Left cardiac atrium (tissue), 4 donors: ENCODE data around the gene RHEB. TPM values are rescaled to one million over a fixed set of nuclear protein-coding genes. Genes with fewer than 3 reads are reported as not detected.

Source experiments
- ATAC-seq, 2 donors: fragments of 200-7000 bp; cut with Tn5 transposase; one replicate each; pipeline ENCODE4 v1.9.1; 2020; ENCODE audit warnings: mild to moderate bottlenecking in 2 of 2, moderate library complexity in 2 of 2
- DNase-seq: peaks from one replicate; pipeline ENCODE4 v3.0.0-alpha.2; 2020
- intact Hi-C, 2 donors: fragments of 100-400 bp; cut with DNase I; formaldehyde crosslinking; loops; one replicate each; pipeline versions ENCODE4 v1.14.1 to v1.15.1; 2022 to 2023
- microRNA-seq, 2 donors: library from miRNA; unstranded; fragments of <30 nt; microRNA quantifications; one replicate each; pipeline ENCODE4 v1.2.0, GENCODE V29; 2020
- total RNA-seq, 2 donors: library from RNA; stranded (reverse); fragmentation: NEBNext Ultra II Directional; extraction: Animal tissue kit (Norgen Biotek cat#: 25700); gene quantifications; one replicate each; pipeline ENCODE4 v1.2.1, GENCODE V29; 2021
- donor health status: DM: no; HTN: yes; CAD: no.
- donor health status: DM: no; HTN: yes; CAD: no; lungs with severe emphysema.
- donor health status: DM: yes; HTN: yes; CAD: no.
- donor health status: Dilated cardiomyopathy.

The RHEB gene
- total RNA-seq, 2 donors from 2014 or later, result 110 to 180 TPM

GRCh38 chr7:151428378-151429236 lies 91.1 kb downstream of the RHEB start:
- intact Hi-C loops, result no loop called here
- ATAC-seq, result peak in 1 of 2 donors; percentile 15
- DNase-seq, result no peak

GRCh38 chr7:151427705-151428377 lies 91.9 kb downstream of the RHEB start:
- DNase-seq (no peak), ATAC-seq (no peak)
- intact Hi-C loops, result no loop called here

GRCh38 chr7:151426904-151427704 lies 92.6 kb downstream of the RHEB start:
- ATAC-seq, result no peak
- no peak for DNase-seq
- intact Hi-C loops, result no loop called here

- intact Hi-C loops, result no loop called here
- DNase-seq (peak; percentile 85), ATAC-seq (peak; percentile 50 to 60)
Observed at GRCh38 chr7:151426441-151426903, 93.2 kb downstream of the RHEB start.

GRCh38 chr7:151425670-151426440 lies 93.8 kb downstream of the RHEB start:
- DNase-seq, result no peak
- intact Hi-C loops, result no loop called here
- ATAC-seq, result peak in 1 of 2 donors; percentile 43

- ATAC-seq (no peak), DNase-seq (no peak)
- intact Hi-C loops, result no loop called here
Observed at GRCh38 chr7:151424799-151425198, 94.9 kb downstream of the RHEB start.

GRCh38 chr7:151423936-151424335 lies 95.8 kb downstream of the RHEB start:
- no peak for DNase-seq
- intact Hi-C loops, result no loop called here
- ATAC-seq, result peak in 1 of 2 donors; percentile 17

- ATAC-seq (no peak), DNase-seq (no peak)
- intact Hi-C loops, result no loop called here
Observed at GRCh38 chr7:151423226-151423625, 96.5 kb downstream of the RHEB start.

GRCh38 chr7:151422212-151422611 lies 97.5 kb downstream of the RHEB start:
- intact Hi-C loops, result no loop called here
- ATAC-seq (no peak), DNase-seq (no peak)

- intact Hi-C loops, result no loop called here
- DNase-seq, result no peak
- ATAC-seq, result no peak
Observed at GRCh38 chr7:151420144-151420543, 99.6 kb downstream of the RHEB start.

GRCh38 chr7:151416941-151417315 lies 102.8 kb downstream of the RHEB start:
- DNase-seq (no peak), ATAC-seq (peak; percentile 37 to 86)

GRCh38 chr7:151416112-151416940 lies 103.4 kb downstream of the RHEB start:
- DNase-seq, result no peak
- ATAC-seq, result peak in 1 of 2 donors; percentile 23
- intact Hi-C loops, result no loop called here

More at GRCh38 chr7:151416941-151417315, 102.8 kb downstream of the RHEB start:
- intact Hi-C loops, result no loop called here

Small RNA genes lying within 50 kb of the gene (microRNA-seq; reads per million reads assigned to microRNA genes)
- 0 reads per million in 2 donors for gene MIR3907

Other genes starting within 250 kb of the RHEB start
- 10 to 100 TPM; 30.6 to 37.3 TPM for gene NUB1, start 178.1 kb downstream of the RHEB start, total RNA-seq
- under 1 TPM; 0.71 to 0.84 TPM for gene WDR86, start 109.9 kb downstream of the RHEB start, total RNA-seq
- under 1 TPM; 0.24 to 0.53 TPM for gene CRYGN, start 79.8 kb downstream of the RHEB start, total RNA-seq